ENCODE measurements around the gene DFFB.
"Not testable (repeated sequence)": the region's sequence is repeated elsewhere in the genome, so short reads cannot be mapped to it uniquely, and the experiment has no call there.

The DFFB gene

GRCh38 chr1:3910049-3910731 lies 52.9 kb downstream of the DFFB start:
- no peak for DNase-seq (ENCODE audit: low read depth)

- DNase-seq (ENCODE audit: low read depth): peak; percentile 56
Observed at GRCh38 chr1:3910857-3911845, 53.9 kb downstream of the DFFB start.

GRCh38 chr1:3911981-3912808 lies 54.9 kb downstream of the DFFB start:
- DNase-seq (ENCODE audit: low read depth): no peak

- DNase-seq (ENCODE audit: low read depth): no peak
Observed at GRCh38 chr1:3912809-3913685, 55.8 kb downstream of the DFFB start.

- DNase-seq (ENCODE audit: low read depth): no peak
Observed at GRCh38 chr1:3914331-3914851, 57.1 kb downstream of the DFFB start.

GRCh38 chr1:3914911-3915310 lies 57.6 kb downstream of the DFFB start:
- no peak for DNase-seq (ENCODE audit: low read depth)

GRCh38 chr1:3915551-3916121 lies 58.4 kb downstream of the DFFB start:
- no peak for DNase-seq (ENCODE audit: low read depth)

GRCh38 chr1:3917761-3918160 lies 60.5 kb downstream of the DFFB start:
- no peak for DNase-seq (ENCODE audit: low read depth)

GRCh38 chr1:3918359-3918758 lies 61.1 kb downstream of the DFFB start:
- not testable (repeated sequence) for DNase-seq (ENCODE audit: low read depth)

GRCh38 chr1:3918966-3919611 lies 61.8 kb downstream of the DFFB start:
- DNase-seq (ENCODE audit: low read depth): no peak

GRCh38 chr1:3919706-3920105 lies 62.4 kb downstream of the DFFB start:
- no peak for DNase-seq (ENCODE audit: low read depth)

GRCh38 chr1:3921765-3922164 lies 64.5 kb downstream of the DFFB start:
- DNase-seq (ENCODE audit: low read depth): no peak

GRCh38 chr1:3922201-3922725 lies 65.0 kb downstream of the DFFB start:
- no peak for DNase-seq (ENCODE audit: low read depth)

GRCh38 chr1:3922851-3923250 lies 65.6 kb downstream of the DFFB start:
- no peak for DNase-seq (ENCODE audit: low read depth)

GRCh38 chr1:3923378-3924185 lies 66.3 kb downstream of the DFFB start:
- no peak for DNase-seq (ENCODE audit: low read depth)

GRCh38 chr1:3924186-3924824 lies 67.0 kb downstream of the DFFB start:
- no peak for DNase-seq (ENCODE audit: low read depth)

- no peak for DNase-seq (ENCODE audit: low read depth)
Observed at GRCh38 chr1:3924825-3925220, 67.5 kb downstream of the DFFB start.

- DNase-seq (ENCODE audit: low read depth): no peak
Observed at GRCh38 chr1:3925256-3925655, 68.0 kb downstream of the DFFB start.

- DNase-seq (ENCODE audit: low read depth): no peak
Observed at GRCh38 chr1:3925762-3926161, 68.5 kb downstream of the DFFB start.

All from iris pigment epithelial cell (primary cell).